HG03025 (cell line): ENCODE data around the gene SAT2.

ENCODE experiments used
- ATAC-seq: cut with Tn5 transposase; IDR thresholded peaks from one replicate; pipeline ENCODE4 v1.9.1; 2021; ENCODE audit warnings: mild to moderate bottlenecking, moderate library complexity; ENCODE audit not compliant: unreplicated experiment, low FRiP score

Gene SAT2

GRCh38 chr17:7577327-7578199 lies 50.1 kb downstream of the SAT2 start:
- no peak for ATAC-seq

- ATAC-seq = no peak
These were observed 51.1 kb downstream of the SAT2 start for GRCh38 chr17:7576432-7576937.
